SH-SY5Y (cell line): ENCODE results near the gene EXOSC5.

ENCODE experiments used
- GATA2 ChIP-seq: IDR thresholded peaks from 2 replicates; pipeline ENCODE4 v1.6.1; 2011; ENCODE audit warnings: mild to moderate bottlenecking, low read depth, low read length
- GATA3 ChIP-seq: IDR thresholded peaks from 2 replicates; pipeline ENCODE4 v1.6.1; 2011; ENCODE audit warnings: low read depth, mild to moderate bottlenecking, low read length, moderate library complexity

- TF ChIP-seq GATA2 (no peak; the same call in 1 of the 2 replicates), GATA3 (no peak)
Measured at GRCh38 chr19:41397086-41398049, at the start of gene EXOSC5, which contains the start of gene BCKDHA.
